ENCODE measurements around the gene SUPT6H.

Gene SUPT6H

GRCh38 chr17:28665994-28666393 lies 4.0 kb downstream of the SUPT6H start:
- no peak for DNase-seq (ENCODE audit: low read depth in 2 of 2)
- H3K4me3 ChIP-seq (replicated peaks in 1 of 2; ENCODE audit: low read depth in 2 of 2, low read length in 2 of 2) = no peak overlapping the region
- TF ChIP-seq CTCF (IDR thresholded peaks at IDR 0.05; ENCODE audit: low read depth, low read length) = no peak

GRCh38 chr17:28667870-28668269 lies 5.9 kb downstream of the SUPT6H start:
- DNase-seq (ENCODE audit: low read depth in 2 of 2) = no peak
- no peak overlapping the region for H3K4me3 ChIP-seq (replicated peaks in 1 of 2; ENCODE audit: low read depth in 2 of 2, low read length in 2 of 2)
- no peak for TF ChIP-seq CTCF (IDR thresholded peaks at IDR 0.05; ENCODE audit: low read depth, low read length)

GRCh38 chr17:28669918-28670317 lies 7.9 kb downstream of the SUPT6H start:
- TF ChIP-seq CTCF (IDR thresholded peaks at IDR 0.05; ENCODE audit: low read depth, low read length) = no peak
- H3K4me3 ChIP-seq (replicated peaks in 1 of 2; ENCODE audit: low read depth in 2 of 2, low read length in 2 of 2) = no peak overlapping the region
- no peak for DNase-seq (ENCODE audit: low read depth in 2 of 2)

GRCh38 chr17:28675490-28675889 lies 13.5 kb downstream of the SUPT6H start:
- DNase-seq (ENCODE audit: low read depth in 2 of 2) = no peak
- no peak overlapping the region for H3K4me3 ChIP-seq (replicated peaks in 1 of 2; ENCODE audit: low read depth in 2 of 2, low read length in 2 of 2)

GRCh38 chr17:28675980-28676379 lies 14.0 kb downstream of the SUPT6H start:
- TF ChIP-seq CTCF (IDR thresholded peaks at IDR 0.05; ENCODE audit: low read depth, low read length) = peak; percentile 24
- no peak overlapping the region for H3K4me3 ChIP-seq (replicated peaks in 1 of 2; ENCODE audit: low read depth in 2 of 2, low read length in 2 of 2)
- no peak for DNase-seq (ENCODE audit: low read depth in 2 of 2)

More at GRCh38 chr17:28675490-28675889, 13.5 kb downstream of the SUPT6H start:
- no peak for TF ChIP-seq CTCF (IDR thresholded peaks at IDR 0.05; ENCODE audit: low read depth, low read length)

GRCh38 chr17:28682655-28683054 lies 20.6 kb downstream of the SUPT6H start:
- DNase-seq (ENCODE audit: low read depth in 2 of 2) = no peak
- no peak for TF ChIP-seq CTCF (IDR thresholded peaks at IDR 0.05; ENCODE audit: low read depth, low read length)
- H3K4me3 ChIP-seq (replicated peaks in 1 of 2; ENCODE audit: low read depth in 2 of 2, low read length in 2 of 2) = no peak overlapping the region

- TF ChIP-seq CTCF (IDR thresholded peaks at IDR 0.05; ENCODE audit: low read depth, low read length) = no peak
- DNase-seq (ENCODE audit: low read depth in 2 of 2) = peak; percentile 27 to 61
Observed at GRCh38 chr17:28684963-28685362, 23.0 kb downstream of the SUPT6H start.

More at GRCh38 chr17:28684963-28685362, 23.0 kb downstream of the SUPT6H start:
- no peak overlapping the region for H3K4me3 ChIP-seq (replicated peaks in 1 of 2; ENCODE audit: low read depth in 2 of 2, low read length in 2 of 2)
